Endothelial cell of umbilical vein (primary cell): ENCODE results near the gene SLC43A1. TPM values are rescaled to one million over a fixed set of nuclear protein-coding genes. Genes with fewer than 3 reads are reported as not detected.

Experiments used
- BruUV-seq: library from RNA; stranded (reverse); fragments of 400-500 nt; replicated peaks from 2 replicates; lab custom pipeline; 2021; lab: Mats Ljungman, UMichigan
- CTCF ChIA-PET: fragments of 300-600, 350-600 bp; sonication (Branson Sonifier 250); formaldehyde crosslinking; loops from one replicate; lab custom pipeline; 2021; ENCODE audit warnings: antibody characterized with exemption, inconsistent platforms; lab: Charles Lee
- POLR2A ChIA-PET: fragments of 300-600, 350-600 bp; sonication (Branson Sonifier 250); formaldehyde crosslinking; loops from one replicate; lab custom pipeline; 2021; ENCODE audit warnings: antibody characterized with exemption, inconsistent platforms; lab: Charles Lee
- DNase-seq: peaks from one replicate; pipeline ENCODE4 v3.0.0-alpha.2; 2011; ENCODE audit warnings: low read depth, low spot score
- FAIRE-seq: peaks from 2 replicates; lab custom pipeline; 2011; peaks lifted over from hg19 to GRCh38; lab: Jason Lieb, UNC
- H2AFZ ChIP-seq: 2 replicates; pipeline ENCODE4 v1.6.0; 2012; ENCODE audit warnings: low read depth, low read length, control low read depth, inconsistent platforms
- H3K27ac ChIP-seq: 2 replicates; pipeline ENCODE4 v1.5.1; 2011; ENCODE audit warnings: low read depth, mild to moderate bottlenecking, control low read depth, low read length, moderate library complexity; ENCODE audit not compliant: insufficient read depth
- H3K27me3 ChIP-seq, 2 experiments: 2 replicates each; pipeline versions ENCODE4 v1.6.0 to v1.6.1; 2011; ENCODE audit warnings: low read length in 2 of 2, mixed read lengths in 1 of 2; ENCODE audit not compliant: control insufficient read depth in 2 of 2, insufficient read depth in 2 of 2
- H3K36me3 ChIP-seq, 2 experiments: 2 replicates in 1 of 2; 3 replicates in 1 of 2; pipeline ENCODE4 v1.5.1; 2011; ENCODE audit warnings: low read length in 2 of 2, mild to moderate bottlenecking in 1 of 2, moderate library complexity in 1 of 2; ENCODE audit not compliant: control insufficient read depth in 2 of 2, insufficient read depth in 2 of 2; ENCODE audit errors: extremely low read depth in 1 of 2
- H3K4me1 ChIP-seq: 3 replicates; pipeline ENCODE4 v1.5.1; 2011; ENCODE audit warnings: mild to moderate bottlenecking, low read length; ENCODE audit not compliant: control insufficient read depth, insufficient read depth; ENCODE audit errors: extremely low read depth
- H3K4me2 ChIP-seq: 2 replicates; pipeline ENCODE4 v1.6.1; 2011; ENCODE audit warnings: low read length, control low read depth, mixed read lengths; ENCODE audit not compliant: insufficient read depth
- H3K4me3 ChIP-seq, 3 experiments: fragments of 200-600 bp in 1 of 3; sonication (generic), shearing (Covaris generic) in 1 of 3; replicated peaks in 1 of 3; 2 replicates each; pipeline ENCODE4 v1.5.1; 2011 to 2016; ENCODE audit warnings: control low read depth in 3 of 3, low read length in 3 of 3, mild to moderate bottlenecking in 2 of 3, inconsistent platforms in 1 of 3, low read depth in 1 of 3, moderate library complexity in 1 of 3; ENCODE audit not compliant: insufficient read depth in 1 of 3
- H3K79me2 ChIP-seq: 2 replicates; pipeline ENCODE4 v1.6.0; 2012; ENCODE audit warnings: low read length, inconsistent platforms; ENCODE audit not compliant: control insufficient read depth, insufficient read depth
- H3K9ac ChIP-seq: replicated peaks from 2 replicates; pipeline ENCODE3; 2011; ENCODE audit warnings: low read length, control low read depth; ENCODE audit not compliant: insufficient read depth; ENCODE audit errors: extremely low read depth
- H3K9me1 ChIP-seq: replicated peaks from 3 replicates; pipeline ENCODE4 v1.6.0; 2011; ENCODE audit warnings: mild to moderate bottlenecking, low read length; ENCODE audit not compliant: control insufficient read depth, insufficient read depth; ENCODE audit errors: extremely low read depth
- H3K9me3 ChIP-seq: replicated peaks from 2 replicates; pipeline ENCODE4 v1.5.1; 2012; ENCODE audit warnings: low read length, inconsistent platforms; ENCODE audit not compliant: control insufficient read depth, insufficient read depth
- H4K20me1 ChIP-seq: replicated peaks from 2 replicates; pipeline ENCODE3; 2011; ENCODE audit warnings: mild to moderate bottlenecking, low read length; ENCODE audit not compliant: control insufficient read depth, insufficient read depth; ENCODE audit errors: extremely low read depth
- EZH2 ChIP-seq: IDR thresholded peaks from 2 replicates; pipeline ENCODE4 v1.6.1; 2012; ENCODE audit warnings: borderline replicate concordance, low read depth, mild to moderate bottlenecking, moderate library complexity, low read length, inconsistent platforms; ENCODE audit not compliant: severe bottlenecking
- FOS ChIP-seq: IDR thresholded peaks from 2 replicates; pipeline ENCODE4 v1.6.1; 2011; ENCODE audit warnings: mild to moderate bottlenecking, low read length, moderate library complexity, borderline replicate concordance; ENCODE audit not compliant: insufficient read depth
- GATA2 ChIP-seq: IDR thresholded peaks from 2 replicates; pipeline ENCODE4 v1.7.0; 2011; ENCODE audit warnings: low read depth, mild to moderate bottlenecking, moderate library complexity, mixed read lengths, low read length; ENCODE audit not compliant: insufficient read length, insufficient read depth
- JUN ChIP-seq: IDR thresholded peaks from 2 replicates; pipeline ENCODE4 v1.6.1; 2011; ENCODE audit warnings: borderline replicate concordance, low read depth; ENCODE audit not compliant: insufficient read length, insufficient read depth
- MYC ChIP-seq: IDR thresholded peaks from one replicate; pipeline ENCODE4 v1.6.1; 2011; ENCODE audit warnings: mild to moderate bottlenecking, low read depth, low read length
- POLR2A ChIP-seq: IDR thresholded peaks from 2 replicates; pipeline ENCODE4 v1.6.1; 2012; ENCODE audit warnings: low read depth, mild to moderate bottlenecking, control low read depth, low read length
- POLR2AphosphoS5 ChIP-seq: IDR thresholded peaks from 2 replicates; pipeline ENCODE4 v1.6.1; 2012; ENCODE audit warnings: low read depth, mild to moderate bottlenecking, control low read depth, low read length, moderate library complexity; ENCODE audit not compliant: insufficient read depth
- dilution Hi-C: fragments of 300-500 bp; cut with MboI; formaldehyde crosslinking; loops from one replicate; pipeline ENCODE4 v1.15.0; 2019; ENCODE audit warnings: low sequenced_read_pairs; ENCODE audit not compliant: extremely low pct_ligation_motif_present
- intact Hi-C: fragments of 100-400 bp; cut with micrococcal nuclease; formaldehyde crosslinking; loops from one replicate; pipeline ENCODE4 v1.10.0; 2022
- polyA plus RNA-seq, 4 experiments: library from polyadenylated mRNA; depleted of rRNA in 3 of 4; stranded (reverse) in 3 of 4; unstranded in 1 of 4; fragments of >200 nt; gene quantifications; 2 replicates each; pipeline versions ENCODE4 v1.2.1 to v1.2.3, GENCODE V29; 2011 to 2012; ENCODE audit warnings: missing spikeins in 1 of 4
- total RNA-seq: library from RNA; stranded (reverse); gene quantifications from 2 replicates; pipeline ENCODE4 v1.2.3, GENCODE V29; 2021
- TF ChIP-seq, protein P1 (sequence below): IDR thresholded peaks from 2 replicates; pipeline ENCODE4 v1.6.1; 2011; ENCODE audit not compliant: insufficient read depth, insufficient read length
- TF ChIP-seq, protein P2 (sequence below), 2 donors: IDR thresholded peaks; 1 replicate in 1 of 2; 2 replicates in 1 of 2; pipeline ENCODE4 v1.5.1; 2011; ENCODE audit warnings: low read length in 2 of 2, mild to moderate bottlenecking in 2 of 2, moderate library complexity in 2 of 2, control low read depth in 1 of 2, inconsistent platforms in 1 of 2, low read depth in 1 of 2; ENCODE audit not compliant: insufficient read depth in 1 of 2; ENCODE audit errors: extremely low read depth in 1 of 2

The SLC43A1 gene
- total and polyA plus RNA-seq, 2 donors (not counting 3 experiments of a cell fraction or from before 2014, with no cell fraction given), result 13.7 to 19.5 TPM

DNA sequence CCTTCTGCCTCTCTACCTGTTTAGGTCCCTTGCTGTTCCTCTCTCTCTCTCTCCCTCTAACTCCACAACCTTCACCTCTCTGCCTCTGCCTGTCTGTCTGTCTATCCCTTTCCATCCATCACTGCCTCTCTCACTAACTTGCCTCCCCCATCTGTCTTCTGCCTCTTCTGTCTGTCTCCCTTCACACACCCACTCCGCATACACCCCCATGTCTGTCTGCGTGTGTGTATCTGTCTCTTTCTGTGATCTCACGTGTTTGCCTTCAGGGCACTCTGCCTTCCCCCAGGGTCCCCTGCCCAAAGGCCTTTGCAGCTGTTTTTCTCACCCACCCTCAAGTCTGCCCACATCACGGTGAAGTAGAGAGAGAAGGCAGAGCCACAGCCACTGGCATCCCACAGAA, 47.2 kb downstream of the SLC43A1 start:
- H3K36me3 ChIP-seq, result no peaks in the 10 kb centered on the region
- no peak overlapping the region for H2AFZ ChIP-seq
- no peak for DNase-seq
- no peak overlapping the region for H3K4me2 ChIP-seq
- intact Hi-C loops (no loop called here), dilution Hi-C loops (no loop called here)
- no peaks in the 10 kb centered on the region for H3K79me2 ChIP-seq
- H3K4me3 ChIP-seq, result no peak overlapping the region
- BruUV-seq, result no TSS peak
- H3K27me3 ChIP-seq, result peaks cover 0 to 3% of the 10 kb centered on the region in 2 experiments
- no peaks in the 10 kb centered on the region for H3K4me1 ChIP-seq
- TF ChIP-seq FOS, result no peak
- TF ChIP-seq POLR2A, result no peak
- no peak for TF ChIP-seq POLR2AphosphoS5
- no peak for TF ChIP-seq EZH2
- no peak for TF ChIP-seq GATA2
- TF ChIP-seq, protein P1, sequence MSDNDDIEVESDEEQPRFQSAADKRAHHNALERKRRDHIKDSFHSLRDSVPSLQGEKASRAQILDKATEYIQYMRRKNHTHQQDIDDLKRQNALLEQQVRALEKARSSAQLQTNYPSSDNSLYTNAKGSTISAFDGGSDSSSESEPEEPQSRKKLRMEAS, result no peak
- TF ChIP-seq, protein P2, sequence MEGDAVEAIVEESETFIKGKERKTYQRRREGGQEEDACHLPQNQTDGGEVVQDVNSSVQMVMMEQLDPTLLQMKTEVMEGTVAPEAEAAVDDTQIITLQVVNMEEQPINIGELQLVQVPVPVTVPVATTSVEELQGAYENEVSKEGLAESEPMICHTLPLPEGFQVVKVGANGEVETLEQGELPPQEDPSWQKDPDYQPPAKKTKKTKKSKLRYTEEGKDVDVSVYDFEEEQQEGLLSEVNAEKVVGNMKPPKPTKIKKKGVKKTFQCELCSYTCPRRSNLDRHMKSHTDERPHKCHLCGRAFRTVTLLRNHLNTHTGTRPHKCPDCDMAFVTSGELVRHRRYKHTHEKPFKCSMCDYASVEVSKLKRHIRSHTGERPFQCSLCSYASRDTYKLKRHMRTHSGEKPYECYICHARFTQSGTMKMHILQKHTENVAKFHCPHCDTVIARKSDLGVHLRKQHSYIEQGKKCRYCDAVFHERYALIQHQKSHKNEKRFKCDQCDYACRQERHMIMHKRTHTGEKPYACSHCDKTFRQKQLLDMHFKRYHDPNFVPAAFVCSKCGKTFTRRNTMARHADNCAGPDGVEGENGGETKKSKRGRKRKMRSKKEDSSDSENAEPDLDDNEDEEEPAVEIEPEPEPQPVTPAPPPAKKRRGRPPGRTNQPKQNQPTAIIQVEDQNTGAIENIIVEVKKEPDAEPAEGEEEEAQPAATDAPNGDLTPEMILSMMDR (IDR thresholded peaks at IDR 0.05; ENCODE audit: extremely low read depth in 1 of 2, insufficient read depth in 1 of 2, low read depth in 1 of 2, low read length in 2 of 2), result no peak
- no peak for TF ChIP-seq MYC
- TF ChIP-seq JUN, result no peak
- ChIA-PET CTCF (interaction anchor here (1.6 to 2.1 kb wide), 2 partner anchors 8 to 11 kb away, joined by 5 to 8 read pairs; partner anchors contain the start of gene RTN4RL2), POLR2A (no interaction called here)
- no peak overlapping the region for H3K27ac ChIP-seq
- no peak overlapping the region for H3K9ac ChIP-seq
- H3K9me3 ChIP-seq, result no peaks in the 10 kb centered on the region
- no peaks in the 10 kb centered on the region for H3K9me1 ChIP-seq
- H4K20me1 ChIP-seq, result no peaks in the 10 kb centered on the region
- FAIRE-seq, result no peak
